Stimulated activated naive B cell treated with anti-CD40 and anti-IgM and Interleukin-4, amounts not matched to agents 10 μg/mL and 1 μg/mL and 100 μg/mL, for 72 hours (primary cell): ENCODE data around the gene CHRNB1.

Experiments
- ATAC-seq, 2 donors: fragments of 150-1000 bp; cut with Tn5 transposase; replicated peaks; 2 replicates each; pipeline ENCODE4 v1.10.0; 2021; ENCODE audit warnings: moderate library complexity in 1 of 2
- DNase-seq: peaks from one replicate; pipeline ENCODE4 v3.0.0; 2021
- H3K27ac Mint-ChIP-seq: one replicate; pipeline ENCODE4 v1.8.0; 2022; ENCODE audit warnings: mild to moderate bottlenecking, mixed read lengths
- H3K27me3 Mint-ChIP-seq, 2 donors: one replicate each; pipeline ENCODE4 v1.8.0; 2022; ENCODE audit warnings: mixed read lengths in 2 of 2
- H3K36me3 Mint-ChIP-seq, 2 donors: one replicate each; pipeline ENCODE4 v1.8.0; 2022; ENCODE audit warnings: mixed read lengths in 2 of 2, mild to moderate bottlenecking in 1 of 2
- H3K4me1 Mint-ChIP-seq, 2 donors: one replicate each; pipeline ENCODE4 v1.8.0; 2022; ENCODE audit warnings: mixed read lengths in 2 of 2, mild to moderate bottlenecking in 1 of 2
- H3K4me3 Mint-ChIP-seq, 2 donors: one replicate each; pipeline ENCODE4 v1.8.0; 2022; ENCODE audit warnings: mild to moderate bottlenecking in 2 of 2, mixed read lengths in 2 of 2, moderate library complexity in 1 of 2
- H3K9me3 Mint-ChIP-seq, 2 donors: one replicate each; pipeline ENCODE4 v1.8.0; 2022; ENCODE audit warnings: mixed read lengths in 2 of 2, mild to moderate bottlenecking in 1 of 2

The CHRNB1 gene

GRCh38 chr17:7438656-7439460 lies 6.0 kb upstream of the CHRNB1 start:
- Mint-ChIP-seq H3K27ac (peak overlapping the region; percentile 51), H3K4me3 (peak overlapping the region; percentile 65 to 88), H3K27me3 (peaks cover 53 to 55% of the 10 kb centered on the region in 2 donors), H3K4me1 (peaks cover 36 to 49% of the 10 kb centered on the region in 2 donors), H3K36me3 (peaks cover 14 to 16% of the 10 kb centered on the region in 2 donors), H3K9me3 (no peaks in the 10 kb centered on the region)
- no peak for DNase-seq
- no peak for ATAC-seq

GRCh38 chr17:7439462-7440112 lies 5.3 kb upstream of the CHRNB1 start, which contains the start of gene FGF11:
FGF11 (plus strand) TSS chr17:7439512; CDS start chr17:7439621, 109 bp downstream.
- Mint-ChIP-seq H3K36me3 (peaks cover 14 to 16% of the 10 kb centered on the region in 2 donors), H3K4me3 (peak within 1 kb of the TSS; percentile 88 to 92), H3K27me3 (peaks cover 55 to 58% of the 10 kb centered on the region in 2 donors), H3K4me1 (peaks cover 36 to 49% of the 10 kb centered on the region in 2 donors), H3K9me3 (no peaks in the 10 kb centered on the region), H3K27ac (peak within 1 kb of the TSS; percentile 91)
- DNase-seq (no peak), ATAC-seq (no peak)

- H3K9me3 Mint-ChIP-seq, result no peaks in the 10 kb centered on the region
- H3K27me3 Mint-ChIP-seq, result peaks cover 59 to 65% of the 10 kb centered on the region in 2 donors
- H3K4me3 Mint-ChIP-seq, result peak overlapping the region; percentile 88 to 92
- ATAC-seq (no peak), DNase-seq (no peak)
- peak overlapping the region; percentile 91 for H3K27ac Mint-ChIP-seq
- peaks cover 14 to 16% of the 10 kb centered on the region in 2 donors for H3K36me3 Mint-ChIP-seq
- H3K4me1 Mint-ChIP-seq, result peaks cover 40 to 54% of the 10 kb centered on the region in 2 donors
These were observed 4.6 kb upstream of the CHRNB1 start for GRCh38 chr17:7440113-7440833.

GRCh38 chr17:7440834-7441195 lies 4.0 kb upstream of the CHRNB1 start:
- H3K4me1 Mint-ChIP-seq, result peaks cover 45 to 58% of the 10 kb centered on the region in 2 donors
- peak; percentile 41 to 46 for ATAC-seq

GRCh38 chr17:7441266-7441665 lies 3.6 kb upstream of the CHRNB1 start:
- Mint-ChIP-seq H3K27me3 (peaks cover 68 to 75% of the 10 kb centered on the region in 2 donors), H3K4me3 (no peak overlapping the region), H3K4me1 (peaks cover 42 to 58% of the 10 kb centered on the region in 2 donors), H3K36me3 (peaks cover 16% of the 10 kb centered on the region in 2 donors), H3K27ac (no peak overlapping the region), H3K9me3 (no peaks in the 10 kb centered on the region)
- ATAC-seq (no peak), DNase-seq (no peak)

More at GRCh38 chr17:7440834-7441195, 4.0 kb upstream of the CHRNB1 start:
- peaks cover 16% of the 10 kb centered on the region in 2 donors for H3K36me3 Mint-ChIP-seq
- H3K27me3 Mint-ChIP-seq, result peaks cover 65 to 70% of the 10 kb centered on the region in 2 donors
- peak overlapping the region; percentile 88 to 92 for H3K4me3 Mint-ChIP-seq
- H3K9me3 Mint-ChIP-seq, result no peaks in the 10 kb centered on the region
- peak overlapping the region; percentile 91 for H3K27ac Mint-ChIP-seq
- no peak for DNase-seq

GRCh38 chr17:7442142-7442541 lies 2.7 kb upstream of the CHRNB1 start:
- peaks cover 38 to 49% of the 10 kb centered on the region in 2 donors for H3K4me1 Mint-ChIP-seq
- H3K27me3 Mint-ChIP-seq, result peaks cover 77 to 84% of the 10 kb centered on the region in 2 donors
- H3K9me3 Mint-ChIP-seq, result no peaks in the 10 kb centered on the region
- H3K36me3 Mint-ChIP-seq, result peaks cover 12 to 13% of the 10 kb centered on the region in 2 donors
- DNase-seq (no peak), ATAC-seq (no peak)
- H3K27ac Mint-ChIP-seq, result no peak overlapping the region
- H3K4me3 Mint-ChIP-seq, result no peak overlapping the region

- Mint-ChIP-seq H3K9me3 (no peaks in the 10 kb centered on the region), H3K27me3 (peaks cover 73 to 84% of the 10 kb centered on the region in 2 donors), H3K36me3 (peaks cover 3 to 4% of the 10 kb centered on the region in 2 donors), H3K27ac (no peak overlapping the region), H3K4me1 (peaks cover 28 to 32% of the 10 kb centered on the region in 2 donors), H3K4me3 (peak overlapping the region in 1 of 2 donors; percentile 25)
- ATAC-seq (no peak), DNase-seq (no peak)
These were observed 1.1 kb upstream of the CHRNB1 start for GRCh38 chr17:7443499-7444485.

GRCh38 chr17:7445619-7445968 lies 733 bp downstream of the CHRNB1 start:
- Mint-ChIP-seq H3K4me1 (peaks cover 18% of the 10 kb centered on the region in 2 donors), H3K27ac (no peak overlapping the region), H3K9me3 (no peaks in the 10 kb centered on the region), H3K27me3 (peaks cover 62 to 80% of the 10 kb centered on the region in 2 donors), H3K36me3 (peaks cover 0 to 4% of the 10 kb centered on the region in 2 donors), H3K4me3 (peak overlapping the region; percentile 78 to 85)
- DNase-seq (no peak), ATAC-seq (peak; percentile 66 to 68)

- H3K9me3 Mint-ChIP-seq, result no peaks in the 10 kb centered on the region
- H3K36me3 Mint-ChIP-seq, result peaks cover 0 to 4% of the 10 kb centered on the region in 2 donors
- peak overlapping the region; percentile 4 for H3K27ac Mint-ChIP-seq
- no peak for DNase-seq
- H3K4me1 Mint-ChIP-seq, result peaks cover 14% of the 10 kb centered on the region in 2 donors
- no peak overlapping the region for H3K4me3 Mint-ChIP-seq
- peaks cover 35 to 57% of the 10 kb centered on the region in 2 donors for H3K27me3 Mint-ChIP-seq
- ATAC-seq, result no peak
These were observed 3.6 kb downstream of the CHRNB1 start for GRCh38 chr17:7448461-7448860.

GRCh38 chr17:7459961-7460545 lies 15.2 kb downstream of the CHRNB1 start:
- H3K27me3 Mint-ChIP-seq, result no peaks in the 10 kb centered on the region
- H3K27ac Mint-ChIP-seq, result no peak overlapping the region
- H3K4me3 Mint-ChIP-seq, result no peak overlapping the region
- ATAC-seq, result no peak
- H3K36me3 Mint-ChIP-seq, result peaks cover 18 to 32% of the 10 kb centered on the region in 2 donors
- peaks cover 8 to 13% of the 10 kb centered on the region in 2 donors for H3K4me1 Mint-ChIP-seq
- H3K9me3 Mint-ChIP-seq, result no peaks in the 10 kb centered on the region
- DNase-seq, result no peak

- peaks cover 22 to 37% of the 10 kb centered on the region in 2 donors for H3K36me3 Mint-ChIP-seq
- no peak for ATAC-seq
These were observed 16.2 kb downstream of the CHRNB1 start for GRCh38 chr17:7460850-7461660.

More at GRCh38 chr17:7460850-7461660, 16.2 kb downstream of the CHRNB1 start:
- Mint-ChIP-seq H3K27me3 (no peaks in the 10 kb centered on the region), H3K4me3 (no peak overlapping the region), H3K9me3 (no peaks in the 10 kb centered on the region), H3K27ac (peak overlapping the region; percentile 33), H3K4me1 (peaks cover 6 to 10% of the 10 kb centered on the region in 2 donors)
- no peak for DNase-seq
